ENCODE measurements around the gene OR2A1.
"Not testable (repeated sequence)": the region's sequence is repeated elsewhere in the genome, so short reads cannot be mapped to it uniquely, and the experiment has no call there.

Gene OR2A1

GRCh38 chr7:144325868-144326267 lies 13.6 kb downstream of the OR2A1 start:
- DNase-seq (ENCODE audit: low spot score), result not testable (repeated sequence)

GRCh38 chr7:144330044-144330443 lies 17.8 kb downstream of the OR2A1 start:
- DNase-seq (ENCODE audit: low spot score), result not testable (repeated sequence)

- not testable (repeated sequence) for DNase-seq (ENCODE audit: low spot score)
Measured at GRCh38 chr7:144331221-144331995, 19.2 kb downstream of the OR2A1 start.

GRCh38 chr7:144331996-144332288 lies 19.7 kb downstream of the OR2A1 start:
- not testable (repeated sequence) for DNase-seq (ENCODE audit: low spot score)

- not testable (repeated sequence) for DNase-seq (ENCODE audit: low spot score)
Measured at GRCh38 chr7:144348625-144349024, 36.4 kb downstream of the OR2A1 start.

- not testable (repeated sequence) for DNase-seq (ENCODE audit: low spot score)
Measured at GRCh38 chr7:144351667-144352066, 39.4 kb downstream of the OR2A1 start.

- DNase-seq (ENCODE audit: low spot score), result not testable (repeated sequence)
Measured at GRCh38 chr7:144355176-144355822, 43.1 kb downstream of the OR2A1 start, which contains the start of gene ARHGEF5. ARHGEF5 (plus strand) TSS chr7:144355402; CDS start chr7:144362670, 7,268 bp downstream.

- DNase-seq (ENCODE audit: low spot score), result not testable (repeated sequence)
Measured at GRCh38 chr7:144356185-144356584, 44.0 kb downstream of the OR2A1 start.

- DNase-seq (ENCODE audit: low spot score), result not testable (repeated sequence)
Measured at GRCh38 chr7:144356860-144357259, 44.6 kb downstream of the OR2A1 start.

- DNase-seq (ENCODE audit: low spot score), result not testable (repeated sequence)
Measured at GRCh38 chr7:144362061-144362460, 49.8 kb downstream of the OR2A1 start.

- DNase-seq (ENCODE audit: low spot score), result not testable (repeated sequence)
Measured at GRCh38 chr7:144365523-144365922, 53.3 kb downstream of the OR2A1 start.

- not testable (repeated sequence) for DNase-seq (ENCODE audit: low spot score)
Measured at GRCh38 chr7:144367250-144367649, 55.0 kb downstream of the OR2A1 start.

- not testable (repeated sequence) for DNase-seq (ENCODE audit: low spot score)
Measured at GRCh38 chr7:144369221-144369620, 57.0 kb downstream of the OR2A1 start.

All from cerebellar cortex (tissue), 1 donor.